Endothelial cell (in vitro differentiated cells): ENCODE measurements around the gene LRIT1. TPM values are rescaled to one million over a fixed set of nuclear protein-coding genes. Genes with fewer than 3 reads are reported as not detected.

ENCODE experiments used
- DNase-seq: peaks from one replicate; pipeline ENCODE4 v3.0.0; 2021; ENCODE audit warnings: low spot score
- H3K27ac Mint-ChIP-seq: one replicate; pipeline ENCODE4 v1.8.0; 2021; ENCODE audit warnings: mixed read lengths, inconsistent platforms; ENCODE audit not compliant: unreplicated experiment
- H3K27me3 Mint-ChIP-seq: one replicate; pipeline ENCODE4 v1.8.0; 2021; ENCODE audit warnings: mild to moderate bottlenecking, moderate library complexity, mixed read lengths, inconsistent platforms; ENCODE audit not compliant: unreplicated experiment
- H3K36me3 Mint-ChIP-seq: one replicate; pipeline ENCODE4 v1.8.0; 2021; ENCODE audit warnings: mild to moderate bottlenecking, low read depth, mixed read lengths, inconsistent platforms; ENCODE audit not compliant: unreplicated experiment
- H3K4me1 Mint-ChIP-seq: one replicate; pipeline ENCODE4 v1.8.0; 2021; ENCODE audit warnings: mild to moderate bottlenecking, mixed read lengths, inconsistent platforms; ENCODE audit not compliant: unreplicated experiment
- H3K4me3 Mint-ChIP-seq: one replicate; pipeline ENCODE4 v1.8.0; 2021; ENCODE audit warnings: mild to moderate bottlenecking, mixed read lengths, inconsistent platforms; ENCODE audit not compliant: unreplicated experiment
- H3K9me3 Mint-ChIP-seq: one replicate; pipeline ENCODE4 v1.8.0; 2021; ENCODE audit warnings: mixed read lengths, inconsistent platforms; ENCODE audit not compliant: unreplicated experiment
- total RNA-seq: library from RNA; stranded (reverse); fragmentation: NEBNext Ultra II Directional; extraction: Animal tissue kit (Norgen Biotek cat#: 25700); gene quantifications from one replicate; pipeline ENCODE4 v1.2.1, GENCODE V29; 2021; ENCODE audit not compliant: unreplicated experiment
- TF ChIP-seq, protein P1 (sequence below): fragments of 200-600 bp; sonication (generic); IDR thresholded peaks from one replicate; pipeline ENCODE4 v1.5.0; 2021; ENCODE audit warnings: antibody characterized with exemption; ENCODE audit not compliant: unreplicated experiment

LRIT1 gene
- total RNA-seq, 1 donor from 2014 or later: not detected

DNA sequence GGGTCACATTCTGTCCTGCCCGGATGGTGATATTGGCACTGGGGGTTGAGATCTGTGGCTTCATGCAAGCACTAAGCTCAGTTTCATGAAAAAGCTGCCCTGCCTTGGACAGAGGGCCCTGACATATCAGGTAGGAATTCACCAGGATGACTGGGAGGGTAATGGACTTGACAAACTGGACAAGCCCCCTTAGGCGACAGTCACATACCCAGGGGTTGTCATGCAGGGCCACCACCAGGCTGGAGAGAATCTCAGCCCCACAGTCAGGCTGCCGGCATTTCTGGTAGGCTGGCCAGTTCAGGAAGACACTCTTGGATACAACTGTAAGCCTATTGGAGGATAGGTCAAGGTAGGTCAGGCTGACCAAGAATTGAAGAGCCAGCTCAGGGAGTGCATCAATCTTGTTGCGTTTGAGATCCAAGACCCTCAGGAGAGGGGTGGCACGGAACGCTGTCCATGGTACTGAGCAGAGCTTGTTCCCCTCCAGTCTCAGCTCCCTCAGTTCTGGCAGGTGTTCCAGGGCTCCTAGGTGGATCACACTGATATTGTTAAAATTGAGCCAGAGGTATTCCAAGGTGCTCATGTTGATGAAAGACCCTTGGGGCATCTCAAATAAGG lies 16.8 kb downstream of the LRIT1 start:
- DNase-seq: peak; percentile 53
- H3K27me3 Mint-ChIP-seq: peaks cover 7% of the 10 kb centered on the region
- no peaks in the 10 kb centered on the region for H3K4me1 Mint-ChIP-seq
- H3K9me3 Mint-ChIP-seq: no peaks in the 10 kb centered on the region
- H3K4me3 Mint-ChIP-seq: no peak overlapping the region
- no peak overlapping the region for H3K27ac Mint-ChIP-seq
- no peaks in the 10 kb centered on the region for H3K36me3 Mint-ChIP-seq
- TF ChIP-seq, protein P1, sequence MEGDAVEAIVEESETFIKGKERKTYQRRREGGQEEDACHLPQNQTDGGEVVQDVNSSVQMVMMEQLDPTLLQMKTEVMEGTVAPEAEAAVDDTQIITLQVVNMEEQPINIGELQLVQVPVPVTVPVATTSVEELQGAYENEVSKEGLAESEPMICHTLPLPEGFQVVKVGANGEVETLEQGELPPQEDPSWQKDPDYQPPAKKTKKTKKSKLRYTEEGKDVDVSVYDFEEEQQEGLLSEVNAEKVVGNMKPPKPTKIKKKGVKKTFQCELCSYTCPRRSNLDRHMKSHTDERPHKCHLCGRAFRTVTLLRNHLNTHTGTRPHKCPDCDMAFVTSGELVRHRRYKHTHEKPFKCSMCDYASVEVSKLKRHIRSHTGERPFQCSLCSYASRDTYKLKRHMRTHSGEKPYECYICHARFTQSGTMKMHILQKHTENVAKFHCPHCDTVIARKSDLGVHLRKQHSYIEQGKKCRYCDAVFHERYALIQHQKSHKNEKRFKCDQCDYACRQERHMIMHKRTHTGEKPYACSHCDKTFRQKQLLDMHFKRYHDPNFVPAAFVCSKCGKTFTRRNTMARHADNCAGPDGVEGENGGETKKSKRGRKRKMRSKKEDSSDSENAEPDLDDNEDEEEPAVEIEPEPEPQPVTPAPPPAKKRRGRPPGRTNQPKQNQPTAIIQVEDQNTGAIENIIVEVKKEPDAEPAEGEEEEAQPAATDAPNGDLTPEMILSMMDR: no peak

DNA sequence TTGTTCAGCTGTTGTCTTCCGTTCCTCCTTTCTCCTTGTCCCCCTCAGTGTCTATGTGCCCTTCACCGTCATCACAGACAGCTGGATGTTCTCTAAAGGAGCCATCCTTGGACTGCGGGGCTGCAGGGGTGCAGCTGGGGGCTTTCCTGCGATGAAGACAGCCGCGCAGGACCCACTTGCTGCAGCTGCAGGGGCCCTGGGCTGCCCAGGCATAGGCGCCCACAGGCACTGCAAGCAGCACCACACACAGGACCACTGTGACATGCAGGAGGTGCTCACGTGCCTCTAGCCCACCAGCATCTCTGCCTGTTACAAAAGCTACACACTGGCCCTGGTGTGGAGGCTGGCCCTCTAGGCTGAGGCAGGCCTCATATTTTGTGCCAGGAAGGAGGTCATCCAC lies 19.4 kb downstream of the LRIT1 start:
- no peaks in the 10 kb centered on the region for H3K36me3 Mint-ChIP-seq
- no peaks in the 10 kb centered on the region for H3K9me3 Mint-ChIP-seq

DNA sequence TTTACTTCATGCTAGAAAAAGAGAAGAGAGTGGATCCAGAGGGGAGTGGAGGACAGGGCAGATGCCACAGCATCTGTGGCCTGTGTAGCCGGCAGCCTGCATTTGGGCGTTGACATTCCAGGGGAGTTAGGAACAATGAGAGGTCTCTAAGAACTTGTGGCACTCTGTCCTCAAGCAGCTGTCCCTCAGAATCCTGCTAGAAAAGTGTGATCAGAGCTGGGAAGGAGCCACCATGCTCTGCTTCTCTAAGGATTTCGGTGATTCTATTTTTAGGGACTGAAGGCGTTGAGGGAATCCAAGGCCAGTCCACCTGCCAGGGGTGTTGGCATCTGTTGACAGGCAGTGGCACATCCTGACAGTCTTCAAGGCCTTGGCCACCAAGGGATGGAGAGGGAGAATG lies 23.6 kb downstream of the LRIT1 start:
- Mint-ChIP-seq H3K4me3 (no peak overlapping the region), H3K36me3 (no peaks in the 10 kb centered on the region), H3K9me3 (no peaks in the 10 kb centered on the region), H3K4me1 (no peaks in the 10 kb centered on the region), H3K27ac (no peak overlapping the region), H3K27me3 (peaks cover 7% of the 10 kb centered on the region)
- DNase-seq: no peak
- TF ChIP-seq, protein P1: no peak

More for the DNA sequence above, 19.4 kb downstream of the LRIT1 start:
- TF ChIP-seq, protein P1: no peak
- H3K4me1 Mint-ChIP-seq: no peaks in the 10 kb centered on the region
- H3K27me3 Mint-ChIP-seq: peaks cover 7% of the 10 kb centered on the region
- no peak for DNase-seq
- no peak overlapping the region for H3K27ac Mint-ChIP-seq
- H3K4me3 Mint-ChIP-seq: no peak overlapping the region

DNA sequence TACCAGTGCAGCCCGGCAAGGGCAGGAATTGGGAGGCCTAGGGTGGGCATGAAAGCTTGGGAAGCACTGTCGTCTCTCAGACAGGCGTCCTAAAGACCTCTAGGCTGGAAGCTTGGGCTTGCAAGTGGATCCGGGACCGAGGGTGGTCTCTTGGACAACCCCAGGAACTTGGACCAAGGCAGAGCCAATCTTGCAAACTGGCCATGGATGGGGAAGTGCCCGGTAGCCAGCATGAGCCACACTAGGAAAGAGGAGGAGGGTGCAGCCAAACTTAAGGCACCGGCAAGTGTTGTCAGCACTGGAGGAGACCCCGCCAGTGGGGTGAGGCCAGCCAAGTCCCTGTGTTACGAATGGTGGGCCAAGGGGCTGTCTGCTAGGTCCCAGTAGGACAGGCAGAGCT lies 24.5 kb downstream of the LRIT1 start:
- Mint-ChIP-seq H3K9me3 (no peaks in the 10 kb centered on the region), H3K36me3 (no peaks in the 10 kb centered on the region), H3K27ac (no peak overlapping the region), H3K4me1 (no peaks in the 10 kb centered on the region), H3K27me3 (peaks cover 7% of the 10 kb centered on the region), H3K4me3 (no peak overlapping the region)
- TF ChIP-seq, protein P1: no peak
- no peak for DNase-seq

DNA sequence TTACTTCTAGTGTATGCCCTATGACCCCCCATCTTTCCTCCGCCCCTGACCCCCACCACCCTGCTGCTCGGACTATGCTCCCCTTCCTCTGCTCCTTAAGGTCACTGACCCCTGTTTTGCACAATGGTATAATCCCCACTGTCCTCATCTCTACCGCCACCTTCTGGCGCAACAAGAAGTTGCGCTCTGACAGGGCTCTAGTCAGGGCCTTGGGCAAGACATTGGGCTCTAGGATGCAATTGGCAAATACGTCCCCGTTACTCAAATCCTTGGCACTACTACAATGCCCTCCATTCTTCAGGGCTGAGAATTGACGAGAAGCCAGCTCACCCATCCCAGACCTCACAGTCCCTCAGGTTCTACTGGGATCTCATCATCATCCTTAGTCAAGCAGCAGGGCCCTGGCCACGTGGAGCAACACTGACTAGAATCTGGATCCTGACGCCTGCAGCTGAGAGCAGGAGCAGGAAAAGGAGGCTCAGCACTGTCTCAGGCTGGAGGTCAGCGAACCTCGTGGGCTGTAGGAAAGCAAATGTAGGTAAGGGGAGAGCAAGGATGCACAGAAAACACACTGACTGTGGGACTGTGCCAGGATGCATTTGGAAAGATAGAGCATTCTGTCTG lies 26.6 kb downstream of the LRIT1 start:
- no peaks in the 10 kb centered on the region for H3K4me1 Mint-ChIP-seq
- no peaks in the 10 kb centered on the region for H3K9me3 Mint-ChIP-seq
- TF ChIP-seq, protein P1: peak; percentile 48
- H3K27me3 Mint-ChIP-seq: peaks cover 9% of the 10 kb centered on the region
- H3K27ac Mint-ChIP-seq: no peak overlapping the region
- no peak overlapping the region for H3K4me3 Mint-ChIP-seq
- peak; percentile 62 for DNase-seq
- no peaks in the 10 kb centered on the region for H3K36me3 Mint-ChIP-seq
